COLO829 (cell line): Measurements from ENCODE around the gene CKAP2L.
A peak's percentile ranks its signal among the peaks of the same experiment; 100 is the strongest.
"Not testable (repeated sequence)": the region's sequence is repeated elsewhere in the genome, so short reads cannot be mapped to it uniquely, and the experiment has no call there.

Source experiments
- DNase-seq: peaks from one replicate; pipeline ENCODE4 v3.0.0; 2012; ENCODE audit warnings: low spot score

Gene CKAP2L

DNA sequence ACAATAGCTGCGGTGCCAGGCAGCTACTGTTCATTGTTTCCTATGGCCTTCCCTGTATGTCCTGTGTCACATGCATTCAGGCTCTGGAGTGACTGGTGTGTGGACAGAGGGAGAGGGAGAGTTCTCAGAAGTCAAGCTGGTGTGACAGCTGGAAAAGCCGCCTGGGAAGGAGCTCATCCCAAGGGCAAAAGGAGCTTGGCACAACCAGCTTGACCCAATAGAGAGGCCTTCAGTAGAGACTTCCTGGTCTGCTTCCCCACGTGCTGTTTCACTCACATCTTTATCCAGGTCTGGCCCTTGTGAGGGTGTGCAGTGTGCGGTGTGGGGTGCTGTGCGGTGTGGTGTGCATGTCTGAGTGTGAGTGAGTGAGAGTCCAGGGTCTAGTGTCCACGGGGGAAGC, 54.7 kb downstream of the CKAP2L start:
- DNase-seq, result no peak

GRCh38 chr2:112708968-112709367, 55.4 kb downstream of the CKAP2L start:
- DNase-seq, result no peak

DNA sequence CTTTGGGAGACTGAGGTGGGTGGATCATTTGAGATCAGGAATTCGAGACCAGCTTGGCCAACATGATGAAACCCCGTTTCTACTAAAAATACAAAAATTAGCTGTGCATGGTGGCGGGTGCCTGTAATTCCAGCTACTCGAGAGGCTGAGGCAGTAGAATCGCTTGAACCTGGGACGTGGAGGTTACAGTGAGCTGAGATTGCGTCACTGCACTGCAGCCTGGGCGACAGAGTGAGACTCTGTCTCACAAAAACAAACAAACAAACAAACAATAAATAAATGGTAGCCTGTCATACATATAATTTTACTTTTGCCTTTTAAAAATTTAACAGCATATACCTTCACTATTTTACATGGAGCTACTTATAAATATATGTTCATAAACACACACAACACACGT, 57.5 kb downstream of the CKAP2L start:
- not testable (repeated sequence) for DNase-seq

- DNase-seq, result no peak
These were observed 58.2 kb downstream of the CKAP2L start for GRCh38 chr2:112706170-112706664.

DNA sequence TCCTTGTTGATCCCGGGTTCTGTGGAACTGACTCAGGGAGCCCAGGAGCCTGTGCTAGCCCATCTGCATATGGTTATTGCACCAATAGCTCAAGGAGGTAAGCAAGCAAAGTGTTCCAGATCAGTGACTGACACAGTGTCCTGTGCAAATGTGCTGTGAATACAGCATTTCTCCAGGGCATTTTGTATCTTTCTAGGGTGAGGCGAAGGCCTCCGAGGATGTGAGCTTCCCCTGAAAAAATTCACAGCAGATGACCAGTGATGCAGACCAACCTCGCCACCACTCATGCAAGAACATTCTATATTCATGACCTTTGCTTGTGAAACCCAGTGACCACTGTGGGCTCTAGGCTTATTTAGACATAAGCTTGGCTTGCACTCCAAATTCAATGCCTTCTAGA, 58.8 kb downstream of the CKAP2L start:
- DNase-seq, result no peak

DNA sequence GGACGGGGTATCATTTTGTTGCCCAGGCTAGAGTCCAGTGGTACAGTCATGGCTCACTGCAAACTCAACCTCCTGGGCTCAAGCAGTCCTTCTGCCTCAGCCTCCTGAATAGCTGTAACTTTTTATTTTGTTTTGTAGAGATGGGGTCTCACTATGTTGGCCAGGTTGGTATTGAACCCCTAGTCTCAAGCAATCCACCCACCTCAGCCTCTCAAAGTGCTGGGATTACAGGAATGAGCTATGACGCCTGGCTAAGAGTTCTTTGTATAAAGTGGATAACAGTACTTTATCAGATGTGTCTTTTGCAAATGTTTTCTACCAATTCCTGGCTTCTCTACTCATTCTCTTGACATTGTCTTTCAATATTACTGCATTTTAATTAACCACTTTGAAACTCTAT, 60.7 kb downstream of the CKAP2L start:
- DNase-seq, result no peak

DNA sequence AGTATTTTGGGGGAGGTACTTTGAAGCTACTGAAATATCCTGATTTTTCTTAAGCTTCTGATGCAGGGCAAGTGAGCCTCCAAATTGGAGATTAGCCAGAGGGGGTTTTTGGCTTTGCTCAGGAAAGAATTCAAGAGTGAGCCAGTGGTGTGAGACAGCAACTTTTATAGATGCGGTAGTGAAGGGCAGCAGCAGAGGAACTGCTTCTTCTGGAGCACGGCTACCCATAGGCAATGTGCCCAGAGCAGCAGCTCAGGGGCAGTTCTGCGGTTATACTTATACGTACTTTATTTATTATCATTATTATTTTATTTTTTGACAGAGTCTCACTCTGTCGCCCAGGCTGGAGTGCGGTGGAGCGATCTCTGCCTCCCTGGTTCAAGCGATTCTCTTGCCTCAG, 63.4 kb downstream of the CKAP2L start:
- no peak for DNase-seq

DNA sequence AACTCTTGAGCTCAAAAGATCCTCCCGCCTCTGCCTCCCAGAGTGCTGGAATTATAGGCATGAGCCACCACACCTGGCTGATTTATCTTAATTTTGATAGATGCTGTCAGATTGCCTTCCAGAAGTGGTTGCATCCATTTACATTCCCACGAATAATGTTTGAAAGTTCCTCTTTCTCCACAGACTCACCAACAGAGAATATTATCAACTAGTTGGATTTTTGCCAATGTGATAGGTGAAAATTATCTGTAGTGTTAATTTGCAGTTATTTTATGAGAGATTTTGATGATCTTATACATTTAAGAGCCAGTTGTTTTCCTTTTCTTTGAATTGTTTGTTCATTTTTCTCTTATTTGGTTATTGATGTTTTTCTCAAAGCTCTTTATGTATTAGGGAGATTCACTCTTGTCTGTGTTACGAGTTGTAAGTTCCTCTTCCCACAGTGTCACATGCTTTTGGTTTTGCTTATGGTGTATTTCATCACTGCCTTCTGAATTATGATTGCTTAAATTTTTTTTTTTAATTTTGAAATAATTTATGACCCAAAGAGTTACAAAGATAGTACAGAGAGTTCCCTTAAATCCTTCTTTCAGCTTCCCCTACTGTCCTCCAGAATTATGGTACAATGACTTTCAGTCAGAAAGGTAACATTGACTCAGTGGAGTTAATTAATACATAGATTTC, 64.3 kb downstream of the CKAP2L start:
- no peak for DNase-seq

DNA sequence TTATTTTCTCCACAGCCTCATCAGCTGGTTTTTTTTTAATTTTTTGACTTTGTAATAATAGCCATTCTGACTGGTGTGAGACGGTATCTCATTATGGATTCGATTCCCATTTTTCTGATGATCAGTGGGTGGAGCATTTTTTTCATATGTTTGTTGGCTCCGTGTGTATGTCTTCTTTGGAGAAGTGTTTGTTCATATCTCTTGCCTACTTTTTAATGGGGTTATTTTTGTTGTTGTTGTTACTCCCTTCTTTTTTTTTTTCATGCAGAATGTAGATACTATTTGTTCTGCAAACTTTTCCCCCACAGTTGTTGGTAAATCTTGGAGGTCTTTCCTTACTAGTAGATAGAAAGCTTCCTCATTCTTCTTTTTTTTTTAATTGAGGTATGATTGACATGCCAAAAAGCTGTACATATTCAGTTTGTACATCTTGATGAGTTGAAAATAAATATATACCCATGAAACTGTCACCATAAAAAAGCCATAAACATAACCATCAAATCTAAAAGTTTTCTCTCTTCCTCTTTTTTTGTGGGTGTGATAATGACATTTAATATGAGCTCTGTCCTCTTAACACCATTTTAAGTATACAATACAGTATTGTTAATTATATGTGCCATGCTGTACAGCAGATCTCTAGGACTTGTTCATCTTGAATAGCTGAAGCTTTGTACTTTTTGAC, 65.4 kb downstream of the CKAP2L start:
- DNase-seq, result no peak

DNA sequence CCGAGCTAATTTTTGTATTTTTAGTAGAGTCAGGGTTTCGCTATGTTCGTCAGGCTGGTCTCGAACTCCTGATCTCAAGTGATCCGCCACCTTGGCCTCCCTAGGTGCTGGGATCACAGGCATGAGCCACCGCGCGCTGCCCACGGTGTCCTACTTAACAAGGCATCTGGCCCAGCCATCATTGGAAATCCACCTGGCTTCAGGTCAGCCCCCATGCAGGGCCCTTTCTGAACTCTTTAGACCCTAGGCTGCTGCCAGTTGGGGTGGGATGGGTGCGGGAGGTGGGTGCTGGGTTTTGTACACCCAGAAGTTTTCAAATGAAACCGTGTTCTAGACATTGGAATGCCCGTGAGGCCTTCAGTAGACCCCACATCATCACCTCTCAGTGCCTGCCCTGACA, 70.2 kb downstream of the CKAP2L start:
- DNase-seq, result no peak

GRCh38 chr2:112693596-112693995, 70.8 kb downstream of the CKAP2L start:
- no peak for DNase-seq

DNA sequence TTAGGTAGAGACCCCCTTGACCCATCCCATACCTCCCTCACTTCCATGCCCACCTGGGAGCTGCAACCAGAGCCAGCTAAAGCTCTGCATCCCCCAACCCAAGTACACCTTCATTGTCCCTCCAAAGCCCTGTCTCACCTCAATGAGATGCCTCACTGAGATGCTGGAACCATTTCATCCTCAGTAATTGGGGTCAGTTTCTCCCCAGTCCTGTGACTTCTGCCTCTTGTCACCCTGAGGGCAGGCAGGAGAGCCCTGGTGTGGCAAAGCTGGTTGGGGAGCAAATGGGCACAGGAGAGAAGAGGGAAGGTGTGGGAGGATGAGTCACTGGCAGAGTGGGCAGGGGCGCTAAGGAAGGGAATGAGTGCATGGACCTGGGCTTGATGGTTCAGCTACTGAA, 71.5 kb downstream of the CKAP2L start:
- no peak for DNase-seq

DNA sequence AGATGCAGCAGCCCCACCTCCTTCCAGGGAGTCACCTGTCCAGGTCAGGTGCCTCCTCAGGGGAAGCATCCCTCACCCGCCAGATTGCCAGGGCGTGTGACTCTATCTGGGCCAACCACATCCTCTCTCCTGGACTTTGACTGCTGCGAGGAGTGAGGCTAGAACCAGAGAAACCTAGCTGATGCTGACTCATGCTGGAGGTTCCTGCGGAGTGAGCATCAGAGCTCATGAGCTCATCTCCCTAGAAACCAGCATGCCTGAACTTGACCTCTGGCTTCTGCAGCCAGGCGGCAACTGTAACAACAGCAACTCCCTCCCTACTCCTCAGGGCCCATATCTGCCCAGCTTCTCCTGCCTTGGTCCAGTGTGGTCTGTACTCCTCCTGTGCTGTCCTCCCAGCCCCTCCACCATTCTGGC, 71.9 kb downstream of the CKAP2L start:
- DNase-seq, result no peak

- DNase-seq, result no peak
These were observed 72.5 kb downstream of the CKAP2L start for GRCh38 chr2:112691881-112692281.

GRCh38 chr2:112690853-112691401, 73.5 kb downstream of the CKAP2L start:
- peak; percentile 57 for DNase-seq

DNA sequence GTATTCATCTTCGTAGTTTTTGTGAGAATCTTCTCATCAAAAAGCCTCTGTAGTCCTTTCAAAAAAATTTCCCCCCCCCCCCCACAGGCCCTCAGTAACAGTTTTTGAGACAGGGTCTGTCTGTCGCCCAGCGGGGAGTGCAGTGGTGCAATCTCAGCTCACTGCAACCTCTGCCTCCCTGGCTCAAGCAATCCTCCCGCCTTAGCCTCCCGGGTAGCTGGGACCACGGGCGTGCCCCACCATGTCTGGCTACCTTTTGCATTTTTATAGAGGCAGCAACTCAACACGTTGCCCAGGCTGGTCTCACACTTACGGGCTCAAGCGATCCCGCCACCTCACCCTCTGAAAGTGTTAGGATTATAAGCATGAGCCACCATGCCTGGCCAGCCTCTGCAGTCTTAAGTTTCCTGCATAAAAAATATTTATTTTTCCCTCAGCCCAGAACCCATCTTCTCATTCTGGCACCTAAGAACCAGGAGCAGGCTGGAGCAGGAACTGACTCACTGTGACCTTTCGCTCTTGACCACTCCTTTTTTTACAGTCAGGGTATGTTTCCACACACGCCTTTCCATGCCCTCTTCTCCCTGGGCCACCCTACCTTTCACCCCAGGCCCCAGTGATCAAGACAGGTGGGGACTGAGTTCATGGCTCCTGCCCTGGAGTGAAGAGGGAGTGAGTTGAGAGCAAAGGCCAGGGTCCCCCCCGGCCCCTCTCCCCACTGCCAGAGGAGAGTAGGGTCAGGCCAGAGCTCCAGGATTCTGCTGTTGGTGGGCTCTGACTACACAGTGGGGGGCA, 76.1 kb downstream of the CKAP2L start:
- DNase-seq, result no peak

GRCh38 chr2:112687522-112687921, 76.9 kb downstream of the CKAP2L start:
- DNase-seq, result no peak
